HG03108 (cell line): ENCODE results near the gene BTNL8.
A peak's percentile ranks its signal among the peaks of the same experiment; 100 is the strongest.

ENCODE experiments used
- ATAC-seq: cut with Tn5 transposase; IDR thresholded peaks from one replicate; pipeline ENCODE4 v1.9.1; 2021; ENCODE audit warnings: moderate library complexity; ENCODE audit not compliant: unreplicated experiment

The BTNL8 gene

DNA sequence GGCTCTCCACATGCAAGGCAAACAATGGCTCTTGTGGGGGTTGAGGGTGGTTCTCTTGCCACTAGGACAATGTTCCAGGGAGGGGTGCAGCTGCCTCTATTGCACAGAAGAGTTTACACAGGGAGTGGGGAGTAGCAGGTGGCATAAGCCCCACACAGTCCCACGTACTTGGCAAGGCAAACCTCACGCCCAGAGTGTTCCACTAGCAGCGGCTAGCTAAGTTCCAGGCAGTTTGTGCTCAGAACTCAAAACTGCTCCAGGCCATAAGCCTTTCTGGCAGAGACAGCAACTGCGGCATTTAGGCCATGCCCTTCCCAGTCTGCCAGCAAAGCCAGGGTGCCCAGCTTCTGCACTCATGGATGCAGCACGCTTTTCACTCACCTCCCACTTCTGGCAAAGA is 60.7 kb downstream of the BTNL8 start:
- ATAC-seq, result no peak

- no peak for ATAC-seq
Observed at GRCh38 chr5:180960209-180960608, 61.2 kb downstream of the BTNL8 start.

DNA sequence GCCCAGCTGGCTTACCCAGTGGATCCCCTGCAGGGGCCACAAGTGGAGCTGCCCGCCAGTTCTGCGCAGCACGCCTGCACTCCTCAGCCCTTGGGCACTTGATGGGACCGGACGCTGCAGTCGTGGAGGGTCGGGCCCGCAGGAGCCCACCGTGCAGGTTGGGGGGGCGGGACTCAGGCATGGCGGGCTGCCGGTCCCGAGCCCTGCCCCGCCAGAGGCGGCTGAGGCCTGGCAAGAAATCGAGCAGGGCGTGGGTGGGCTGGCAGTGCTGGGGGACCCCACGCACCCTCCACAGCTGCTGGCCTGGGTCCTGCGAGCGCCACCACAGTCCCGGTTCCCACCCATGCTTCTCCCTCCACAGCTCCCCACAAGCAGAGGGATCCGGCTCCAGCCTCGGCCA is 70.4 kb downstream of the BTNL8 start:
- no peak for ATAC-seq

DNA sequence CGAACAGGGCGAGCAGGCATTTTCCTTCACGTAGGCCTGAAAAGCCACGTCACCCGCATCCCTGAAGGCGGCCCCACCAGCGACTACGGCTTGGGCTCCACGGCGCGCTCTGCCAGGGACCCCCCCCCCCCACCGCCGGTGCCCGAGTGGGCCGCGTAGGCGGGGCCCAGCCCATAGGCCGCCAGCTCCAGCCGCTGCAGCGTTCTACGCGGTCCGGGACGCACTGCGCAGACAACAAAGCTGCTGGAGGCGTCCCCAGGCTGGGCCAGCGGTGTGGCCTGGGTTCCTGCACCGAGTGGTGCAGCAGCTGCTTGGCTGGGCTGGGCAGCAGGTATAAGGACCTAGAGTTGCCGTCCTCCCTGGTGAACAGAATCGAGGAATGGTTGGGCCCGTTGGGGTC is 71.4 kb downstream of the BTNL8 start:
- no peak for ATAC-seq

GRCh38 chr5:180970875-180971274 is 71.9 kb downstream of the BTNL8 start:
- no peak for ATAC-seq

GRCh38 chr5:180974612-180975315 is 75.8 kb downstream of the BTNL8 start:
- no peak for ATAC-seq

DNA sequence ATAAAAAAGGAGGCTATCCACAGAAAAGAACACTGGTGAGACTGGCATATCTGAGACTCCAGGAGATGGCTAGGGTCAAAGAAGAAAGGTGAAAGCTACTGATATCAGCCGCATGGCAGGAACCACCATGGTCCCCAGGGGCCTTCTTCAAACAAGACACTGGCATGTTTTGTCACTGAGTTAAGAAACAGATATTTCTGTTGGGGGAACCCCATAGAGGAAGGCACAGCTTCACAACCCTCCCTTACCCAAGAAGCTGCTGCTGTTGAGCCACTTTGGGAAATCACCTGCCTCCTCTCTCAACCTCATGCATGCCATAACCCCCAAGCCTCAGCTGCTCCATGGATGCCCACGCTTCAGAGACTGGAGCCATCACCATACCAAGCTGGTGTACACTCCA is 76.4 kb downstream of the BTNL8 start:
- peak; percentile 99 for ATAC-seq

GRCh38 chr5:180976518-180976917 is 77.6 kb downstream of the BTNL8 start:
- no peak for ATAC-seq

- ATAC-seq, result no peak
Observed at GRCh38 chr5:180977852-180978251, 78.9 kb downstream of the BTNL8 start.

DNA sequence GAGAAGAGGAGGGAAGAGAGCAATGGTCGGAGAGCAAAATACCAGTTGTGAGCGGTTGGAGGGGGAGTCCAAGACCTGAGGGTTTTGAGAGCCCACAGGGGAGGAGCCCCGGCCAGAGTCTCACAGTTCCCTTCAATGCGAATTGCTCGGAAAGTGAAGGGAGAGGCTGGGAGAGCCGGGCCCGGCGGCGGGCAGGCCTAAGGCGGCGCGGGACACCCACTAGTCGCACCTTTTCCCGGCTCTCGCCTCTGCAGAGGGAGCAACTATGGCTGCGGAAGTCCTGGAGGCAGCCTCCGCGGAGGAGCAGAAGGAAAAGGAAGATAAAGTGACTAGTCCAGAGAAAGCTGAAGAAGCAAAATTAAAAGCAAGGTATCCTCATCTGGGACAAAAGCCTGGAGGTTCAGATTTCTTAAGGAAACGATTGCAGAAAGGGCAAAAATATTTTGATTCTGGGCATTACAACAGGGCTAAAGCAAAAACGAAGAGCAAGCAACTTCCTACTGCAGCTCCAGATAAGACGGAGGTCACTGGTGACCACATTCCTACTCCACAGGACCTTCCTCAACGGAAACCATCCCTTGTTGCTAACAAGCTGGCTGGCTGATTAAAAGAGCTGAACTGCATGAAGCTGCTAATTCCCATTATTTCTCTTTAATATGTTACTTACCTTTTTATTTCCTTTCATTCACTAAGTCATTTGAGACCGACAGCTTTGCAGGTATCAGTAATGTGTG is 83.2 kb downstream of the BTNL8 start:
- no peak for ATAC-seq

DNA sequence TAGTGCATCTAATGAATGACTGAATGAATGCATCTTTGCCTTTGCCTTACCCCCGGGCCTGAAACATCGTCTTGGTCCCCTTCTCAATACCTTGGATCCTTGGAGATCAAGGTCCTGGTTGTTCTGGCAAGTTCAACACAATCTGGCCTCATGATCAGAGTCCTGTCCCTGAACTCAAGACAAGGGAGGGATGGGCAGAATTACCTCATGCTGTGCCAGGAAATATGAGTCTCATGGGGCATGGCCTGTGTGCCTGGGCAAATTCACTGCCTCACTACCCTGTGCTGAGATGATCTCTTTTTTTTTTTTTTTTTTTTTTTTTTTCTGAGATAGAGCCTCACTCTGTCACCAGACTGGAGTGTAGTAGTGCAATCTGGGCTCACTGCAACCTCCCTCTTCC is 89.1 kb downstream of the BTNL8 start:
- no peak for ATAC-seq

DNA sequence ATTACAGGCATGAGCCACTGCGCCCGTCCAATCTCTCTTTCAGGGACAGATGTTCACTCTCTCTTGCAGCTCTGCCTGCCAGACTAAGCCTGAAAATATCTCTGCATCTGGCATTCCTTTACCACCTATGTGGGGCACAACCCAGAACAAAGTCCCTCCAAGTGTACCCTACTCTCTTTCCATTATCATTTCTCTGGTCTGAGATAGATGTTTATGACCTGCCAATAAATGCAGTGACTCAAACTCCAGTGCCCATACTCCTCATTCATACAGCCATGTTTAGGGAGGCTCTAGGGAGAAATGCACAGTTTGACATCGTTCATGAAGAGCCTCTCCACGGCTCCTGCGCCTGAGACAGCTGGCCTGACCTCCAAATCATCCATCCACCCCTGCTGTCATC is 89.6 kb downstream of the BTNL8 start, which contains the start of gene BTNL3:
BTNL3 (plus strand) TSS at position 255 of the 400 bp plus-strand sequence. CDS start 183 bp downstream, outside the sequence.
- ATAC-seq, result no peak

GRCh38 chr5:180990086-180990881 is 91.3 kb downstream of the BTNL8 start:
- no peak for ATAC-seq

DNA sequence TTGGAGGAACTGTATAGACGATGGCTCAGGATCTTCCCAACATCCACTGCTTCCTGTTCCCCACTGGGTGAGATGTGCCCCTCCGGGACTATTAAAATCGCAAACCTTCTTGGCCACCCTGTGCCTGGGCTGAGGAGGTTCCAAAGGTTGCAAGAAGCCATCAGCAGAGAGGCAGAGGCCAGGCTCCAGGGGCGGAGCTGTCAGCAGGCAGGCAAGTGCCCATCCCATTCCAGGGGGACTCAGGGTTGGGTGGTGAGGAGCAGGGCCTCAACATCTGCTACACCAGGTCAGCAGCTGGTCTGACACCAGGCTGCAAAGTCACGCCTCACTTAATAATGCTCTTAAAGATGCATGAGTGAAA is 91.9 kb downstream of the BTNL8 start:
- ATAC-seq, result no peak
